ENCODE results near the gene ALDH9A1.

DNA sequence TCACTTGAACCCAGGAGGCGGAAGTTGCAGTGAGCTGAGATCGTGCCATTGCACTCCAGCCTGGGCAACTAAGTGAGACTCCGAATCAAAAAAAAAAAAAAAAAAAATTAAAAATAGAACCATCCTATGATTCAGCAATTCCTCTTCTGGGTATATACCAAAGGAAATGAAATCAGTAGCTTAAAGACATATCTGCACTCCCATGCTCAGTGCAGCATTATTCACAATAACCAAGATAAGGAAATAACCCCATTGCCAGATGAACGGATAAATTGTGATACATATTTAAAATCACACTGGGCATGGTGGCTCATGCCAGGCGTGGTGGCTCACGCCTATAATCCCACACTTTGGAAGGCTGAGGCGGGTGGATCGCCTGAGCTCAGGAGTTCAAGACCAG, 23.8 kb downstream of the ALDH9A1 start:
- TF ChIP-seq GABPA (IDR thresholded peaks at IDR 0.05; ENCODE audit: low read depth) (no peak), JUNB (IDR thresholded peaks at IDR 0.05) (no peak), SMAD1 (IDR thresholded peaks at IDR 0.05; ENCODE audit: low read depth, partially characterized antibody) (no peak), BMI1 (IDR thresholded peaks at IDR 0.05; ENCODE audit: borderline replicate concordance) (no peak), ETV6 (conservative IDR thresholded peaks at IDR 0.05 in 1 of 2, IDR thresholded peaks at IDR 0.05 in 1 of 2; ENCODE audit: borderline replicate concordance in 1 of 2, low read depth in 1 of 2) (no peak), POLR2A (IDR thresholded peaks at IDR 0.05; ENCODE audit: low read depth, low read length) (no peak), CHD2 (IDR thresholded peaks at IDR 0.05; ENCODE audit: borderline replicate concordance, low read depth, low read length) (no peak), ZBED1 (IDR thresholded peaks at IDR 0.05; ENCODE audit: borderline replicate concordance) (no peak)
- TF ChIP-seq, protein P1, sequence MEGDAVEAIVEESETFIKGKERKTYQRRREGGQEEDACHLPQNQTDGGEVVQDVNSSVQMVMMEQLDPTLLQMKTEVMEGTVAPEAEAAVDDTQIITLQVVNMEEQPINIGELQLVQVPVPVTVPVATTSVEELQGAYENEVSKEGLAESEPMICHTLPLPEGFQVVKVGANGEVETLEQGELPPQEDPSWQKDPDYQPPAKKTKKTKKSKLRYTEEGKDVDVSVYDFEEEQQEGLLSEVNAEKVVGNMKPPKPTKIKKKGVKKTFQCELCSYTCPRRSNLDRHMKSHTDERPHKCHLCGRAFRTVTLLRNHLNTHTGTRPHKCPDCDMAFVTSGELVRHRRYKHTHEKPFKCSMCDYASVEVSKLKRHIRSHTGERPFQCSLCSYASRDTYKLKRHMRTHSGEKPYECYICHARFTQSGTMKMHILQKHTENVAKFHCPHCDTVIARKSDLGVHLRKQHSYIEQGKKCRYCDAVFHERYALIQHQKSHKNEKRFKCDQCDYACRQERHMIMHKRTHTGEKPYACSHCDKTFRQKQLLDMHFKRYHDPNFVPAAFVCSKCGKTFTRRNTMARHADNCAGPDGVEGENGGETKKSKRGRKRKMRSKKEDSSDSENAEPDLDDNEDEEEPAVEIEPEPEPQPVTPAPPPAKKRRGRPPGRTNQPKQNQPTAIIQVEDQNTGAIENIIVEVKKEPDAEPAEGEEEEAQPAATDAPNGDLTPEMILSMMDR (IDR thresholded peaks at IDR 0.05 in 2 of 3, conservative IDR thresholded peaks at IDR 0.05 in 1 of 3; ENCODE audit: control insufficient read depth in 2 of 3, extremely low read depth in 1 of 3, insufficient read depth in 1 of 3, low read depth in 3 of 3, low read length in 3 of 3), result no peak
- TF ChIP-seq, protein P2, sequence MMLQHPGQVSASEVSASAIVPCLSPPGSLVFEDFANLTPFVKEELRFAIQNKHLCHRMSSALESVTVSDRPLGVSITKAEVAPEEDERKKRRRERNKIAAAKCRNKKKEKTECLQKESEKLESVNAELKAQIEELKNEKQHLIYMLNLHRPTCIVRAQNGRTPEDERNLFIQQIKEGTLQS (IDR thresholded peaks at IDR 0.05; ENCODE audit: borderline replicate concordance, extremely low read depth, low read depth, low read length), result no peak
- TF ChIP-seq, protein P3, sequence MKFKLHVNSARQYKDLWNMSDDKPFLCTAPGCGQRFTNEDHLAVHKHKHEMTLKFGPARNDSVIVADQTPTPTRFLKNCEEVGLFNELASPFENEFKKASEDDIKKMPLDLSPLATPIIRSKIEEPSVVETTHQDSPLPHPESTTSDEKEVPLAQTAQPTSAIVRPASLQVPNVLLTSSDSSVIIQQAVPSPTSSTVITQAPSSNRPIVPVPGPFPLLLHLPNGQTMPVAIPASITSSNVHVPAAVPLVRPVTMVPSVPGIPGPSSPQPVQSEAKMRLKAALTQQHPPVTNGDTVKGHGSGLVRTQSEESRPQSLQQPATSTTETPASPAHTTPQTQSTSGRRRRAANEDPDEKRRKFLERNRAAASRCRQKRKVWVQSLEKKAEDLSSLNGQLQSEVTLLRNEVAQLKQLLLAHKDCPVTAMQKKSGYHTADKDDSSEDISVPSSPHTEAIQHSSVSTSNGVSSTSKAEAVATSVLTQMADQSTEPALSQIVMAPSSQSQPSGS (IDR thresholded peaks at IDR 0.05; ENCODE audit: low read length), result no peak

All from GM12878 (cell line).